Lower lobe of right lung (tissue), 2 donors: ENCODE results near the gene SLC24A1. TPM values are rescaled to one million over a fixed set of nuclear protein-coding genes. Genes with fewer than 3 reads are reported as not detected.
"Not testable (repeated sequence)": the region's sequence is repeated elsewhere in the genome, so short reads cannot be mapped to it uniquely, and the experiment has no call there.

ENCODE experiments used
- ATAC-seq, 2 donors: fragments of 200-7000 bp; cut with Tn5 transposase; one replicate each; pipeline ENCODE4 v1.9.1; 2020 to 2022; ENCODE audit warnings: mild to moderate bottlenecking in 2 of 2, moderate library complexity in 2 of 2
- DNase-seq: peaks from one replicate; pipeline ENCODE4 v3.0.0-alpha.2; 2020
- H3K27ac ChIP-seq: fragments of 200-600 bp; one replicate; pipeline ENCODE4 v1.8.0; 2022
- H3K27me3 ChIP-seq: fragments of 200-600 bp; one replicate; pipeline ENCODE4 v1.8.0; 2022; ENCODE audit warnings: low read depth
- H3K36me3 ChIP-seq: fragments of 200-600 bp; one replicate; pipeline ENCODE4 v1.8.0; 2022; ENCODE audit warnings: mild to moderate bottlenecking
- H3K4me1 ChIP-seq: fragments of 200-600 bp; one replicate; pipeline ENCODE4 v1.8.0; 2022
- H3K4me3 ChIP-seq: fragments of 200-600 bp; one replicate; pipeline ENCODE4 v1.8.0; 2022; ENCODE audit warnings: mild to moderate bottlenecking
- H3K9me3 ChIP-seq: fragments of 200-600 bp; one replicate; pipeline ENCODE4 v1.8.0; 2022
- intact Hi-C: fragments of 100-400 bp; cut with DNase I; formaldehyde crosslinking; loops from one replicate; pipeline ENCODE4 v1.11.0; 2022
- total RNA-seq: library from RNA; stranded (reverse); fragmentation: NEBNext Ultra II Directional; extraction: Animal tissue kit (Norgen Biotek cat#: 25700); gene quantifications from one replicate; pipeline ENCODE4 v1.2.1, GENCODE V29; 2021
- TF ChIP-seq, protein P1 (sequence below): fragments of 200-600 bp; IDR thresholded peaks from one replicate; pipeline ENCODE4 v1.8.0; 2022; ENCODE audit warnings: antibody characterized with exemption, mild to moderate bottlenecking
- donor health status: DM: no; HTN: yes; CAD: no; lungs with severe emphysema.

The SLC24A1 gene
- total RNA-seq, 1 donor from 2014 or later, result 11.4 TPM

DNA sequence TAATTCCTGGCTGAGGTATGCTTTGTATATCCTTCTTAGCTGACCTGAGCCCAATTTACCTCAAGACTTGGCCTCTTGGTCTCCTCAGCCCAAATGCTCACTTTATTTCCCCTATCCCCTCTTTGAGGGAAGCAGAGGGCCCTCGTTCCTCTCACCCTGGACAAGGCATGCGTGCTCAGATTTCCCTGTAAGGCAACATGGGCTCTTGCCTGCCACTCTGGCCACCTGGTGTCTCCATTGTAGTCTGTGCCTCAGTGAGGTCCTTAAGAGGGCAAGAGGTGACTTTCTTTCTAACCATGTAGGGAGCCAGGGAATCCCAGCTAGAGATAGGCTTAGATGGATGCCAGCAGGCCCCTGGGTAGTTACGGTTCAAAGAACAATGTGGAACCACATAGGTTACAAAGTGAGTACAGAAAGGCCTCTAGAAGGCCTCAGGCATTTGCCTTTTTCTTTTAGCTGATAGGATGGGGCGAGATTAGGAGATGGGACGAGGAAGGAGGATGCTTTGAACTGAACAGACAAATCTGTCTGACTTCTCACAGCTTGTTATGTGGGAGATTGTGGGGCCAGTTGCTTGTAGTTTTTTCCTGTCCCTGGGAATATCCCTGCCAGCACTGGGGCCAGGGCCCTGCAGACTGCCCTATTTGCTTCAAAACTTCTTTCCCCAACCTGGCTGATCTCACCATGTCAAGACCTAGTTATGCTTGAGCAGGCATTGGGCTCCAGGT, 9.7 kb upstream of the SLC24A1 start:
- no peaks in the 10 kb centered on the region for H3K27me3 ChIP-seq
- peak overlapping the region; percentile 87 for H3K4me3 ChIP-seq
- ATAC-seq (no peak), DNase-seq (no peak)
- intact Hi-C loops, result no loop called here
- H3K36me3 ChIP-seq, result no peaks in the 10 kb centered on the region
- TF ChIP-seq, protein P1, sequence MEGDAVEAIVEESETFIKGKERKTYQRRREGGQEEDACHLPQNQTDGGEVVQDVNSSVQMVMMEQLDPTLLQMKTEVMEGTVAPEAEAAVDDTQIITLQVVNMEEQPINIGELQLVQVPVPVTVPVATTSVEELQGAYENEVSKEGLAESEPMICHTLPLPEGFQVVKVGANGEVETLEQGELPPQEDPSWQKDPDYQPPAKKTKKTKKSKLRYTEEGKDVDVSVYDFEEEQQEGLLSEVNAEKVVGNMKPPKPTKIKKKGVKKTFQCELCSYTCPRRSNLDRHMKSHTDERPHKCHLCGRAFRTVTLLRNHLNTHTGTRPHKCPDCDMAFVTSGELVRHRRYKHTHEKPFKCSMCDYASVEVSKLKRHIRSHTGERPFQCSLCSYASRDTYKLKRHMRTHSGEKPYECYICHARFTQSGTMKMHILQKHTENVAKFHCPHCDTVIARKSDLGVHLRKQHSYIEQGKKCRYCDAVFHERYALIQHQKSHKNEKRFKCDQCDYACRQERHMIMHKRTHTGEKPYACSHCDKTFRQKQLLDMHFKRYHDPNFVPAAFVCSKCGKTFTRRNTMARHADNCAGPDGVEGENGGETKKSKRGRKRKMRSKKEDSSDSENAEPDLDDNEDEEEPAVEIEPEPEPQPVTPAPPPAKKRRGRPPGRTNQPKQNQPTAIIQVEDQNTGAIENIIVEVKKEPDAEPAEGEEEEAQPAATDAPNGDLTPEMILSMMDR, result no peak
- H3K4me1 ChIP-seq, result peaks cover 25% of the 10 kb centered on the region
- H3K9me3 ChIP-seq, result no peaks in the 10 kb centered on the region
- H3K27ac ChIP-seq, result peak overlapping the region; percentile 95

DNA sequence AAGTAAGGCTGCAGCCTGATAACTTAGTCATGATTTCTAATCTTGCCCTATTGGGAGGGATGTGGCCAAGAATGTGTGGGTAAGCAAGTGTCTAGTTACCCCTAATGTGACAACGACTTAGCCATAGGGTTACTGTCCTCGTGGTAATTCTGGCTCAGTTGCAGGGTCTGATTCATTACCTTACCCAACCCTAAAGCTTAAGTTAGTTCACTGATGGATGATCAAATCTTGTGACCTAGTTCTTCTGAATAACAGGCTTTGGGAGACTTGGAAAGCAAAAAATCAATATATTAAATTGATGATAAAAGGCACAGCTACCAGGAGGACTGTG, 9.2 kb upstream of the SLC24A1 start:
- H3K4me1 ChIP-seq, result peaks cover 25% of the 10 kb centered on the region
- H3K36me3 ChIP-seq, result no peaks in the 10 kb centered on the region
- no peak for ATAC-seq
- H3K9me3 ChIP-seq, result no peaks in the 10 kb centered on the region
- H3K27ac ChIP-seq, result peak overlapping the region; percentile 95
- TF ChIP-seq, protein P1, result no peak
- no peak overlapping the region for H3K4me3 ChIP-seq
- DNase-seq, result no peak
- intact Hi-C loops, result no loop called here
- H3K27me3 ChIP-seq, result no peaks in the 10 kb centered on the region

DNA sequence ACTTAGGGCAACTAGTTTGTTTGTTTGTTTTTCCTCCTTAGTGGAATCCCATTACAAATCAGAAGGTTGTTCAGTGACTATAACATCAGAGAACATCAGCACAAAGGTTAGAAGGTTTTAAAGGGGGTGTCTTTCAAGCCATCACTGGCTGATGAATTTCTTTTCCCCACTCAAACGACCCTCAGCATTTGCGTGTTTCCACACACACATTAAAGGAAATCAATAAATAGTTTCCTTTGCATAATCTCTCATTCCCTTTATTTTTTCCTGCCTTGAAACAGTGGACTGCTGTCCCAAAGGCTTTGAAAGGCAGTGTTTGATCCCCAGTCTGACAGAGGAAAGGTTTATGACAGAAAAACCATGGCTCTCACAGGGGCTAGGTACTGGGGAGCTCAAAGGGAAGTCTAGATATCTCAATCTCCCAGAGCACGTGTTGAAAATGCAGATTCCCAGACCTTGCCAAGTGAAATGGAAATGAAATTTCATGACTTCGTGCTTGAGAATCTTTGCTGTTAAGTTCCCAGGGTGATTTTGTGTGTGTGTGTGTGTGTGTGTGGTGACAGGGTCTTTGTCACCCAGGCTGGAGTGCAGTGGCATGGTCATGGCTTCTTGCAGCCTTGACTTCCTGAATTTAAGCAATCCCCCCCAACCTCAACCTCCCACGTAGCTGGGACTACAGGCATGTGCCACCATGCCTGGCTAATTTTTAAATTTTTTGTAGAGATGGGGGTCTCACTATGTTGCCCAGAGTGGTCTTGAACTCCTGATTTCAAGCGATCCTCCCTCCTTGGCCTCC, 8.6 kb upstream of the SLC24A1 start:
- no peaks in the 10 kb centered on the region for H3K9me3 ChIP-seq
- intact Hi-C loops, result no loop called here
- no peak for DNase-seq
- TF ChIP-seq, protein P1, result no peak
- ATAC-seq, result no peak
- no peak overlapping the region for H3K27ac ChIP-seq
- H3K4me3 ChIP-seq, result no peak overlapping the region
- H3K36me3 ChIP-seq, result no peaks in the 10 kb centered on the region
- H3K27me3 ChIP-seq, result no peaks in the 10 kb centered on the region
- peaks cover 25% of the 10 kb centered on the region for H3K4me1 ChIP-seq

DNA sequence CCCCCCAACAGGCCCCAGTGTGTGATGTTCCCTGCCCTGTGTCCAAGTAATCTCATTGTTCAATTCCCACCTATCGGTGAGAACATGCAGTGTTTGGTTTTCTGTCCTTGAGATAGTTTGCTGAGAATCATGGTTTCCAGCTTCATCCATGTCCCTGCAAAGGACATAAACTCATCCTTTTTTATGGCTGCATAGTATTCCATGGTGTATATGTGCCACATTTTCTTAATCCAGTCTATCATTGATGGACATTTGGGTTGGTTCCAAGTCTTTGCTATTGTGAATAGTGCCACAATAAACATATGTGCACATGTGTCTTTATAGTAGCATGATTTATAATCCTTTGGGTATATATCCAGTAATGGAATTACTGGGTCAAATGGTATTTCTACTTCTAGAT, 5.9 kb upstream of the SLC24A1 start:
- H3K9me3 ChIP-seq, DNase-seq, ATAC-seq, intact Hi-C loops, H3K4me3 ChIP-seq, H3K27me3 ChIP-seq, H3K27ac ChIP-seq, H3K36me3 ChIP-seq: not testable (repeated sequence)
- H3K4me1 ChIP-seq, result peaks cover 11% of the 10 kb centered on the region

DNA sequence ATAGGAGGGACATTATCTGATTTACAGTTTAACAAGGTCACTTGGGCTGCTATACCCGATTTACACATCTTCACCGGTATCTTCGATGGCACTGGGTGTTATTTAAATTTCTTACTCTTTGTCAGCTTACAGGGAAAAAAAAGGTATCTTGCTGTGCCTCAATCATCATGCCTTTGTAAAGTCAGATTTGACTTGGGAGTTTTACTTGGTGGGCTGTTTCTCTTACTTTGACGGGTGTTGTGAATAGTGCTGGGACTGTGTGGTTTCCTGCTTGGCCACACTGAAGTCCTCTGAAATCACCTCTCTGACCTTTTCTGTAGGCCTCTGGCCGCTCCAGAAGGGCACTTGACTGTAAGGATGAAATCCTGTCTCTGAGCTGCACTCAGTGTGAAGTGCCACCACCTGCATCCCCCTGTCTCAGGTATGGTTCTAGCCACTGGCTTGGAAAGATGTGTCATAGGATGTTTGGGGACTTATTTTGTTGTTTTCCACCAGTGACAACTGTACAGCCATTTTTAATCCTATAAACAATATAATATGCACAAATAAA, 3.1 kb upstream of the SLC24A1 start:
- Histone ChIP-seq H3K36me3 (no peaks in the 10 kb centered on the region), H3K27ac (no peak overlapping the region), H3K27me3 (no peaks in the 10 kb centered on the region), H3K4me1 (no peaks in the 10 kb centered on the region), H3K9me3 (no peaks in the 10 kb centered on the region), H3K4me3 (no peak overlapping the region)
- no peak for ATAC-seq
- DNase-seq, result no peak
- intact Hi-C loops, result no loop called here
- TF ChIP-seq, protein P1, result no peak
